ENCODE measurements around the gene SASH1. TPM values are rescaled to one million over a fixed set of nuclear protein-coding genes. Genes with fewer than 3 reads are reported as not detected.

The SASH1 gene
- total RNA-seq, 2 donors from 2014 or later = 4.6 to 12.4 TPM

- no peak overlapping the region for H3K27ac ChIP-seq (ENCODE audit: low read depth, low read length)
- Mint-ChIP-seq H3K4me3 (no peak overlapping the region), H3K27me3 (ENCODE audit: insufficient read depth) (no peaks in the 10 kb centered on the region), H3K36me3 (ENCODE audit: low read depth) (peaks cover 23% of the 10 kb centered on the region), H3K9me3 (peaks cover 16% of the 10 kb centered on the region), H3K4me1 (peaks cover 8% of the 10 kb centered on the region), H3K27ac (no peak overlapping the region)
- H3K36me3 ChIP-seq (ENCODE audit: control insufficient read depth, insufficient read depth, low read length) = peaks cover 19% of the 10 kb centered on the region
- H3K27me3 ChIP-seq (ENCODE audit: control insufficient read depth, insufficient read depth, low read length, poor library complexity, severe bottlenecking) = no peaks in the 10 kb centered on the region
- DNase-seq = no peak
- H3K4me3 ChIP-seq (ENCODE audit: low read length) = no peak overlapping the region
- no peak for TF ChIP-seq CTCF (conservative IDR thresholded peaks at IDR 0.05)
- H3K9ac ChIP-seq (ENCODE audit: extremely low read depth, low read length, poor library complexity, severe bottlenecking) = no peak overlapping the region
- 83 to 89% methylated on average over 1 of the region's 1 CpG for WGBS, 2 experiments (ENCODE audit: insufficient coverage in 1 of 2, insufficient read length in 1 of 2)
- peaks cover 7% of the 10 kb centered on the region for H3K9me3 ChIP-seq (ENCODE audit: control insufficient read depth, low read length)
- no peaks in the 10 kb centered on the region for H3K4me1 ChIP-seq (ENCODE audit: control insufficient read depth, insufficient read depth, low read length)
Measured at GRCh38 chr6:148551226-148551625, 208.6 kb downstream of the SASH1 start.

- WGBS, 2 experiments (ENCODE audit: insufficient coverage in 1 of 2, insufficient read length in 1 of 2) = 81 to 92% methylated on average over 4 to 6 of the region's 7 CpGs
- H3K9ac ChIP-seq (ENCODE audit: extremely low read depth, low read length, poor library complexity, severe bottlenecking) = no peak overlapping the region
- H3K4me3 Mint-ChIP-seq = no peak overlapping the region
- no peaks in the 10 kb centered on the region for H3K36me3 ChIP-seq (ENCODE audit: control insufficient read depth, insufficient read depth, low read length)
- H3K4me1 Mint-ChIP-seq = no peaks in the 10 kb centered on the region
- H3K27me3 ChIP-seq (ENCODE audit: control insufficient read depth, insufficient read depth, low read length, poor library complexity, severe bottlenecking) = peaks cover 9% of the 10 kb centered on the region
- no peak for DNase-seq
- H3K9me3 Mint-ChIP-seq = peaks cover 21% of the 10 kb centered on the region
- no peak overlapping the region for H3K4me3 ChIP-seq (ENCODE audit: low read length)
- H3K27me3 Mint-ChIP-seq (ENCODE audit: insufficient read depth) = peaks cover 11% of the 10 kb centered on the region
- no peaks in the 10 kb centered on the region for H3K4me1 ChIP-seq (ENCODE audit: control insufficient read depth, insufficient read depth, low read length)
- no peak for TF ChIP-seq CTCF (conservative IDR thresholded peaks at IDR 0.05)
- no peak overlapping the region for H3K27ac Mint-ChIP-seq
- H3K27ac ChIP-seq (ENCODE audit: low read depth, low read length) = no peak overlapping the region
- H3K36me3 Mint-ChIP-seq (ENCODE audit: low read depth) = peaks cover 4% of the 10 kb centered on the region
- peaks cover 7% of the 10 kb centered on the region for H3K9me3 ChIP-seq (ENCODE audit: control insufficient read depth, low read length)
Measured at GRCh38 chr6:148556410-148556809, 213.8 kb downstream of the SASH1 start.

- WGBS, 2 experiments (ENCODE audit: insufficient coverage in 1 of 2, insufficient read length in 1 of 2) = 90 to 92% methylated on average over 2 to 6 of the region's 7 CpGs
- Mint-ChIP-seq H3K27ac (no peak overlapping the region), H3K27me3 (ENCODE audit: insufficient read depth) (peaks cover 21% of the 10 kb centered on the region), H3K36me3 (ENCODE audit: low read depth) (peaks cover 4% of the 10 kb centered on the region), H3K4me1 (no peaks in the 10 kb centered on the region), H3K9me3 (peaks cover 21% of the 10 kb centered on the region), H3K4me3 (no peak overlapping the region)
- no peak overlapping the region for H3K9ac ChIP-seq (ENCODE audit: extremely low read depth, low read length, poor library complexity, severe bottlenecking)
- H3K27me3 ChIP-seq (ENCODE audit: control insufficient read depth, insufficient read depth, low read length, poor library complexity, severe bottlenecking) = peaks cover 9% of the 10 kb centered on the region
- no peaks in the 10 kb centered on the region for H3K36me3 ChIP-seq (ENCODE audit: control insufficient read depth, insufficient read depth, low read length)
- peaks cover 7% of the 10 kb centered on the region for H3K9me3 ChIP-seq (ENCODE audit: control insufficient read depth, low read length)
- H3K4me3 ChIP-seq (ENCODE audit: low read length) = no peak overlapping the region
- H3K27ac ChIP-seq (ENCODE audit: low read depth, low read length) = no peak overlapping the region
- no peaks in the 10 kb centered on the region for H3K4me1 ChIP-seq (ENCODE audit: control insufficient read depth, insufficient read depth, low read length)
- DNase-seq = no peak
- TF ChIP-seq CTCF (conservative IDR thresholded peaks at IDR 0.05) = no peak
Measured at GRCh38 chr6:148557796-148558321, 215.2 kb downstream of the SASH1 start.
